GM19395 (cell line): ENCODE measurements around the gene PIP5K1C.
"Not testable (repeated sequence)": the region's sequence is repeated elsewhere in the genome, so short reads cannot be mapped to it uniquely, and the experiment has no call there.

Experiments used
- ATAC-seq: cut with Tn5 transposase; IDR thresholded peaks from one replicate; pipeline ENCODE4 v1.9.1; 2021; ENCODE audit warnings: mild to moderate bottlenecking, moderate library complexity; ENCODE audit not compliant: unreplicated experiment

PIP5K1C gene

DNA sequence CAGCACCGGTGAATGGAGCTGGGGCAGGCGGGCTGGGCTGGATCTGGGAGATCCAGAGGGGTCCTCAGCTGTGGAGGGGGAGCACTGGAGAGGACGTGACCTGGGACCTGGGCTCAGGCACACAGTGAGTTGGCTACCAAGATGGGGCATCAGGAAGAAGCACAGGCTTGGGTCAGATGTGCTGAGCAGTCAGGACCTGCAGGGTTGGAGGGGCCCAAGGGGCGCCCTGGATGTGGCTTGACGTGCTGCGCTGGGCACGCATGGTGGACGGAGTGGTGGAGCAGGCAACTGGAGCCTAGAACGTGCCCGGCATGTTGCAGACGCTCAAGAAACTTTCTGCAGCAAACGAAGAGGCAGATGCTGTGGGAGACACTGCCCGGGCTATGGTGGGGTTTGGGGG, 20.7 kb downstream of the PIP5K1C start:
- ATAC-seq: no peak

DNA sequence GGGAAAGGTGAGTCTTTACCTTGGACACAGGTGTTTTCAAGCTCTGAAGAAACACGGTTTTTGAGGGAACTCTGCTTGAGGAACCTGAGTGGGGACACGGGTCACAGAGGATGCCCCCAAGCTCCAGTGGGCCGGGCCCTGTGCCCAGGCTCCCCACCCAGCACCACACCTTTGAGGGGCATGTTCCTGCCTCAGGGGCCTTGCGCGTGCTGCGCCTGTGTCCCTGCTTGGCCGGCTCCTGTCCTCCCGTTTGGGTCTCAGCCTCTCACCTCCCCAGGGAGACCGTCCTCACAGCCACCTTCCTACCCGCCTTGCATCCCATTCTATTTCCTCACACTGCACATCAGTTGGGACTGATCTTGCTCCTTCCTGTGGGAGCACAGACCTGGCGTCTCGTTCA, 21.1 kb downstream of the PIP5K1C start:
- ATAC-seq: no peak

DNA sequence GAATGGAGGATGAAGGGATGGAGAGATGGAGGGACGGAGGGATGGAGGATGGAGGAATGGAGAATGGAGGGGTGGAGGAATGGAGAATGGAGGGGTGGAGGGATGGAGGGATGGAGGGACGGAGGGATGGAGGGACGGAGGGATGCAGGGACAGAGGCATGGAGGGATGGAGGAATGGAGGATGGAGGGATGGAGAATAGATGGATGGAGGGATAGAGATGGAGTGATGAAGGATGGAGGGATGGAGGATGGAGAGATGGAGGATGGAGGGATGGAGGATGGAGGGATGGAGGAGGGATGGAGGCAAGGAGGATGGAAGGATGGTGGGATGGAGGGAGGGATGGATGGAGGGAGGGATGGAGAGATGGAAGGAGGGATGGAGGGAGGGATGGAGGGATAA, 22.1 kb downstream of the PIP5K1C start:
- no peak for ATAC-seq

DNA sequence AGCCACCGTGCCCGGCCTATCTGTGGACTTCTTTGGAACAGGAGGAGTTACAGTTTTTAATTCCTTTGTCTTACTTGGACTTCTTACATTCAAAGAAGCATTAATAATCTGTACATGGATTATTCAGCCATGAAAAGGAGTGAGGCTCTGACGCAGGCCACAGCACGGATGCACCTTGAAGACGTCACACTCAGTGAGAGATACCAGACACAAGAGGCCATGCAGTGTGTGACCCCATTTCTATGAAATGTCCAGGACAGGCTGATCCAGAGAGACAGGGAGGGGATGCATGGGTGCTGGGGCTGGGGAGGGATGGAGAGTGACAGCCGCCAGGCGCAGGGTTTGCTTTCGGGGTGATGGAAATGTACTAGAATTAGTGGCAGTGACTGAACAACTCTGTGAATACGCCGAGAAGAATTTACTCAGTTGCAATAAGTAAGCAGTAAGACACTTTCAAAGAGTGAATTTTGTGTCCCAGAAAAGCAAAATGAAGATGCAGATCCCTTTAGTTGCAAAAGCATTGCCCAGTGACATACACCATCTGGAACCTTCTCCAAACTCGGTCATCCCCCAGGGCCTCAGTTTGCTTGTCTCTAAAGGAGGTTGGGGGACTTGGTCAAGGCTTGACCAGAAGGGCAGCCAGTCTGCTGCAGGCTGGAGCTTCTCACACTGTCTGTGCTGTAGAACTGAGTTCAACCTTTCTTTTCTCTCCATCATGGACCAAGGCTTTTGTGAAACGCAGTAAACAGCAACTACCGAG, 25.3 kb downstream of the PIP5K1C start:
- ATAC-seq: no peak

DNA sequence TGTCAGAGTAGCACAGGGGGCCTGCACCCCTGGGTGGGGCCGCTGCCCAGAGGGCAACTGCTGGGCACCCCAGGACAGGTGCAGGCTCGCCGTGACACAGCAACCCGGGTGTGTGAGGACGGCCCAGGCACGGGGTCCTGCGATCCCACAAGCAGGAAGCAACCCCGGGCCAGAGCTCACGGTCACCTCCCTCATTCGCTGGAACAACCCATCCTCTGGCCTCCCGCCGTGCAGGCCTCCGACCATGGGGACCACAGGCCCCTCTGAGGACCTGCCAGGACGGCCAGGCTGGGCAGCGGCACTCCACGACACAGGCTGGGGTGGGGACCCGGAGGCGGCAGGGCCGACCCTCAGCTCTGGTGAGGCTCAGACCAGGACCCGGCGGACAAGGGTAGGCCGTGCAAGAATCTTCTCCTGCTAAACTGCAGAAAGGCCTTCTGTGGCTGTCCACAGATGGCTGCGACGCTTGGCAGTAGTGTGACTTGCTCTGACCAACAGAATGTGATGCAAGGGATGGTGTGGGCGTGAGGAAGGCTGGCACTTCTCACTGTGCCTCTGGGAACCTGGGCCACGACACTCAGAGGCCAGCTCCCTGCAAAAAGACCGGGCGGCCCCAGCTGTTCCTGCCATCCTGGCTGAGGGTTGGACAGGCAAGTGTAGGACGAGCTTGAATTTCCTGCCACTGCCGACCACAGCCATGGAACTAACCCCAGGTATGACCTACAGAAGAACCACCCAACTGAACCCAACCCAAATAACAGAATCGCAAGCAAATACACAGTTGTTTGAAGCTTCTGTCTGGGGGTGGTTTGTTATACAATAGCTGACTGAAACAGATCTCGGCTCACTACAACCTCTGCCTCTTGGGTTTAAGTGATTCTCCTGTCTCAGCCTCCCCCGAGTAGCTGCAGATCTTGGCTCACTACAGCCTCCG, 26.5 kb downstream of the PIP5K1C start:
- no peak for ATAC-seq

DNA sequence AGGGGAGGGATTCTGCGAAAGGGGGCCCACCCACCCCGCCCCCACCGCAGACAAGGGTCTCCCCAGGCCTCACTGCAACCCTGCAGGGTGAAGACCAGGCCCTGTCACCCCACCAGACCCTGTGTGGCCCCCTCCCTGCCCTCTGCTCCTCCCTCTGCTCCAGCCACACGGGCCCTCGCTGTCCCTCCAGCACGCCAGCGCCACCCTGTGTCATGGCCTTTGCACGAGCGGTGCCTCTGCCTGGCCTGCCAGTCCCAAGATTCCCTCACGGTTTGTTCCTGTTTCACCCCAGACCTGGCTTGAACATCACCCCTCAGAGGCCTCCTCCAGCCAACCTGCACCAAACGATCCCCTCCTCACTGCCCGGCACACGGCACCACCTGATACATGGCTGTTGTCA, 27.3 kb downstream of the PIP5K1C start:
- ATAC-seq: no peak

DNA sequence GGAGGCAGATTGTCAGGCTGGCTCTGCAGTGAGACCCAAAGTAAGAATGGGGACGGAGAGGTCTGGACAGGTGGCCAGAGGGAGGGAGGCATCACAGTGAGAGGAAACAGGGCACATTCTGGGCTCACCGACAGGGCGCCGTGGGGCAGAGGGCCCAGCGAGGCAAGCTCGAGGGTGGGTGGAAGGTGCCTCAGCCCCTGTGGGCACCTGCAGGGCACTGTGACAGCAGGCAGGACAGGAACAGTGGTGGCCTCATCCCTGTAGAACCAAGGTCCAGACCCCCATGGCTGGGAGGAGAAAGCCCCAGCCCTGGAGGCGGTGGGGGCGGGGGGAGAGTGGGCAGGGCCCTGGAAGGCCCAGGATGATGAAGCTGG, 27.7 kb downstream of the PIP5K1C start:
- ATAC-seq: no peak

DNA sequence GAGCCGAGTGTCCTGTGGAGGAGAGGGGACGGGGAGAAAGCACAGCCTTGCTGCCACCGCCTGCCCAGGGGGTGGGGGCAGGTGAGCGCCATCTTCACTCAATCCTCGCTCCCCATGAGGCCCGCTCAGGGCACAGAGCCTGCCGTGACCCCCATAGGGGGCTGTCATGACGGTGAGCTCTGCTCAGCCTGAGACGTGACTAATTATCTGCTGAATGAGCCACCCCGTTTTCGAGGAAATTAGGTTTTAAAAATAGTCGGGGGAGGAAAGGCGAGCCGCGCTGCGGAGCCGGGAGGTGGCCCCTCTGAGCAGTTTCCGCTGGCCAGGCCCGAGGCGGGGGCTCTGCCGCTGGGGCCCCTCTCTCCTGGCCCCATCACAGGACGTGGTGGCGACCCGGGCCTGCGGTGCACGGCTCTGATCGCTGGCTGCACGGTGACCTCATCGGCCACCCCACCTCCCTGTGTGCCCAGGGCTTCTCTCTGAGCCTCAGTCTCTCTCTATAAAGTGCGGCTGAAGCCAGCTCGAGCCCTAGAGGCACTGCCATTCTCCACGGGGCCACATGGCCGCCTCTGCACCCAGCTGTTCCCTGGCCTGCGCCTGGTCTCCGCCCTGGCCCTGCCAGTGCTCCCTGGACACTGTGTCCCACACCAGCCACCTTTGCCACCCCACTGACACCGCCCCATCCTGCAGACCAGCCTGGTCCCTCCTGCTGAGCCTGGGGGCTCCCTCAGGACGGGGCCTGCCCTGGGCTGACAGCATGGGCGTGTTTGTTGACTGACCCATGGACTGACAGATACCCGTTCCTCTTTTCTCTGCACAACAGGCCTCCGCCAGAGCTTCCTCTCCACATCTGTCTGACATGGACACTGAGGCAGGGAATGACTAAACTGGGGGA, 28.3 kb downstream of the PIP5K1C start:
- ATAC-seq: no peak

DNA sequence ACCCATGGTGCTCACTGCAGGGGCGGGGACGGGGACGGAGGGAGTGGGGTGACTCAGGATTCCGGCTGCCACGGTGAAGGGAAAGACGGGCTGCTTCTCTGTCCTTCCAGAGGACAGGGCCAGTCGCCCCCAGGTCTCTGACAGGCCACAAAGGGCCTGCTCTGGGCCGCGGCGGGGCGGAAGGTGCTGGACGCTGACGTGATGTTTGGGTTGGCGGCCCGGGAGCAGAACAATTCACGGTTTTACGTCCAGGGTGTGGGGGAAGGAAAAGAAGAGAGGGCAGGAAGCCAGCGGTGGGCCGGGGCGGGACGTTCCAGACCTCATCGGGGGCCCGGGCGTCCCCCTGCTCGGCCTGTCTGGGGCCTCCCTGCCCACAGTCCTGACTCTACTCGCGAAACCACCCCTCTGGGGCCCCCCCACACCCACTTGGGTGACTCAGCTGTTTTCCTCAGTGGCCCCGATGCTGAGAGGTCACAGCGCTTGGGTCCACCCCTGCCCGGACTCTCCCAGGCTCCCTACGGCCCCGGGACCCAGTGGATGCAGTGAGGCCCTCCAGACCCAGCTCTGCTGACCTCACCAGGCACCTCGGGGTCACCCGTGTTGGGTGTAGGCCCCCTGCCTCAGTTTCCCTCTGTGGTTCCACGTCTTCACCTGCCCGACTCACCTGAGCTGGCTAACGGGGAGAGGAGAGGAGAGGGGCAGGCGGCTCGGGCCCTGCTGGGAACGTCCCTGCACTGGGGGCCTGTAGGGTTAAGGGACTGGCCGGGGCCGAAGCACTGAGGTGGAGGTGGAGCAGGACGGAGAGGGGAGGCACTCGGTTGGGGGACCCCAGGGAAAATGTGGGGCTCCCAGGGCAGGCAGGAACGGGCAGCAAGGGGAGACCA, 29.2 kb downstream of the PIP5K1C start:
- no peak for ATAC-seq

DNA sequence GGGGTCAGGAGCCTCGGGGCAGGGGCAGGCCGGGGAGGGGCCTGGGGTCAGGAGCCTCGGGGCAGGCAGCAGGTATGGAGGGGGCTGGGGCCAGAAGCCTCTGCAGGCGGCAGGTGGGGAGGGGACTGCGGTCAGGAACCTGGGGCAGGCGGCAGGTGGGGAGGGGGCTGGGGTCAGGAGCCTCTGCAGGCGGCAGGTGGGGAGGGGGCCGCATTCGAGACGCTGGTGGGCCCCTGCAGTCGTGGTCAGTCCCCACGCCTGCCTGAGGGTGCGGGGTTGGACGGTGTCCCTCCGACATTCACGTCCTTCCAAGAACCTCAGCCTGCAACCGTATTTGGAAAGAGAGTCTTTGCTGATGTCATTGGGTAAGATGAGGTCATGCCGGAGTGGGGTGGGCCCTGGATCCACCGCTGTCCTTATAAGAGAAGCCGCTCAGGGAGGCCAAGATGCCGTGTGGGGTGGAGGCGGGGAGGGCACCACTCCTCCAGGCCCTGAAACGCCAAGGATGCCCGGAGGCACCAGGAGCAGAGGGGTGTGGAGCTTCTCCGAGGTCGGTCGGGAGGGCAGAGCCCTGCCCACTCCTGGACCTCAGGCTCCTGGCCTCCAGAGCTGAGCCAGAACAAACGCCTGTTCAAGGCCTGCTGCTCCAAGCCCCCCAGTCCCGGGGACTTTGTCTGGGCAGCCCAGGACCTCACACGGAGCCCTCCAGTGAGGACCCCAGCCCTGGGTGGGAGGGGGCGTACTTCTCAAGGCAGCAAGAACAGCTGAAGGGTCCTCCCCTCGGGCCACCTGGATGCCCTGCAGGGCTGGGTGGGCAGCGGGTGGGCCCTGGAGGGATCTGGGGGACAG, 30.1 kb downstream of the PIP5K1C start:
- ATAC-seq: no peak

DNA sequence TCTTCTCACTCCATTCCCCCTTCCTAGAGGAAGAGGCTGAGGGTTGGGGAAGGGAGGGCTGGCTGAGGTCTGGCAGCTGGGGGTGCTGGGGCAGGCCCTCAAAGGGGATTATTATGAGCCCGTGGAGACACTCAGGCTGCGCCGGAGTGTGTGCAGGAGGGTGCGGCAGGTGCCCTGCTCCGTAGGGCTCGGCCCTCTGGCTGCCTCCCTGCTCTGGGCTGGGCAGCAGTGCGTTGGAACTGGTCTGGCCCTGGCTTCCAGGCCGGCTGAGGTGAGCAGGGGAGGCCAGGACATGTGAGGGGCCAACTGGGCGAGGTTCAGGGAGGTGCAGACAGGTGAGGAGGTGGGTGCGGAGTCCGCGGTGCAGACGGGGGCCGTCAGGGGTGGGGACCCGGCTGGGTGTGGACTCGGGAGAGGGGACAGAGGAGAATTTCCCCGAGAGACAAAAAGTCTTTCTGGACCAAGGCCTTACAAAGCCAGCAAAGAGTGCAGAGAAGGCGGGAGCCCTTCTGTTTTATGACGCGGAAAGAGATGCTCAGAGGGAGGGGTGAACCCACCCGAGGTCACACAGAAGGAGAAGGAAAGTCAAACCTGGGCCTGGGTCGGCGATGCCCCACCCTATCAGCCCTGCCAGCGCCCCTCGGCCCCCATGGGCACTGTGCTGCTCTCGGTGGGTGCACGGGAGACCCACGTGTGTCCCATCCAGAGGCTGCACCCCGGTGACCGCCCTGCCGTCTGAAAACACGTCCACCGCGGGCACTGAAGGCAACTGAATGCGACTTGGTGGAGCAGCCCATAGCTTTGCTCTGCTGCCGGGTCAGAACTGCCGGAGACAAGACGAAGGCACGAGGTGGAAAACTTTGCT, 31.0 kb downstream of the PIP5K1C start:
- no peak for ATAC-seq

DNA sequence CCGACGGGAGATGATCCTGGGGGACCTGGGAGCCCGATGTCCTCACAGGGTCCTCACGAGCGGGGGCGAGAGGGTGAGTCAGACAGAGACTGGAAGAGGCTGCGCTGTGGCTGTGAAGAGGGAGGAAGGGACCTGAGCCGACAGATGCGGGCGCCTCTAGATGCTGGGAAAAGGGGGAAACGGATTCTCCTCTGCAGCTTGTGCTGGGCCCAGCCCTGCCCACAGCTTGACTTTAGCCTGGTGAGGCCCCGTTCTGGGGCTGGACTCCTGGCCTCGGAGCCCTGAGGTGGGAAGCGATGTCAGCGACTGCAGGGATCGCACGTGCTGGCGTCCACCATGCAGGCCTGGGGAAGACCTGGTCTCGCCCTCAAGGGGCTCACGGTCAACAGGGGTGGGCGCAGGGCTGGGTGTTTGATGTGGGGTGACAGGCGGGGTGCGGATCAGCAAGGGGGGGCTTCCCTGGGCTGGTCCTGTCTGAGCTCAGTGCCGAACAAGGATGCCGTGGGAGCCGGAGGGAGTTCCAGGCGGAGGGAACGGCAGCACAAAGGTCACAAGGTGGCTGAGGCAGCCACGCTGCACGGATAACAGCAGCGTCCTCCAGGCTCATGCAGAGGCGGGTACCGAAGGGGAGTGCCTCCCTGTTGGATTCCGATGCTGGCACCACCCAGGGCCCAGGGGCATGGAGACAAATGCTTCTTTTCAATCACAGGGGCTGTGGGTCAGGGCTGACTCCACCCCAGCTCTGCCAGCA, 31.8 kb downstream of the PIP5K1C start:
- no peak for ATAC-seq

DNA sequence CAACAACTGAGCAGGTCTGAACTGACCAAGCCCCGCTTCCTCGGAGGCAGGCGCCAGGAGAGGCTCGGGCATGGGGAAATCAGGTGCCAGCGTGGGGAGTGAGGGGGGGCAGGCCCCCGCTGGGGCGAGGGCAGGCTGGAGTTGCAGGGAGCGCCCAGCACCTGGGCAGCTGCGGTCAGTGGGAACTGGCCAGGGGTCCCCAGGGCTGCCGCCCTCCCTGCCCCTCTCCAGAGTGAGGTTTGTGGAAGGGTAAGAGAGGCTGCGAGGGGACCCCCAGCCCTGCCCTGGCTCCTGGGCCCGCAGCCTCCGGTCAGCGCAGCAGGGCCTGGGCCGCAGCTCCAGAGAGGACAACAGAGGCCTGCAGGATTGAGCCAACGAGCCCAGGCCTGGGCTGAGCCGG, 32.5 kb downstream of the PIP5K1C start:
- ATAC-seq: no peak

DNA sequence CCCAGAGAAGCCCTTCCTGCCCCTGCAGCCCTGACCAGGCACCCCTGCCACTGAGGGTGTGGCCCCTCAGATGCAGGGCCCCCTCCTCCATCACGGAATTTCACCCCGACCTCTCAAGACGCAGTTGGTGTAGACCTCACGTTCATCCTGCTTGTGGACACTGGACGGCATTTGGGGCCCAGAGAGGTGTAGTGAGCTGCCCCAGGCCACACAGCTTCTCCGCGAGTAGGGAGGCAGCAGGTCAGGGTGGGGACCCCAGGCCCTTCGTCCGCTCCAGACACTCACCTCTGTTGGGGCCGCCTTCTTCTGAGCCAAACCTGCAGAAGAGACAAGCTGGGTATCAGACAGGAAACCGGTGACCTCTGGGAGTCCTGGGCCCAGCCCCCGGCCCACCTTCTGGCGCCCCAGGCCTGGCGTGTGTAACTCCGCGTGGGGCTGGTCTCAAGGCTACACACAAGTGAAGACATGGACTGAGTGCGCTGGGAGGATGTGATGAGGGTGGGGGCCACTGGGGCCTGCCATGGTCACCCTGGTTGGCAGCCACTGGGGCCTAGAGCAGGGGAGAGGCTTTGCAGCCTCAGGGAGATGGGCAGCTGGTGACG, 33.1 kb downstream of the PIP5K1C start:
- no peak for ATAC-seq

DNA sequence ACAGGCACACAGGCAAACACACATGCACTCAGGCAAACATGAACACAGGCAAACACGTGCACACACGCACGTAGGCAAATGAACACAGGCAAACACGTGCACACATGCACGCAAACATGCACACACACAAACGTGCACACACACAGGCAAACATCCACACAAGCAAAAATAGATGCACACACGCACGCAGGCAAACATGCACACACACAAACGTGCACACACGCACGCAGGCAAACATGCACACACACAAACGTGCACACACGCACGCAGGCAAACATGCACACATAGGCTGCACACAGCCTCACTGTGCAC, 33.8 kb downstream of the PIP5K1C start:
- ATAC-seq: not testable (repeated sequence)

DNA sequence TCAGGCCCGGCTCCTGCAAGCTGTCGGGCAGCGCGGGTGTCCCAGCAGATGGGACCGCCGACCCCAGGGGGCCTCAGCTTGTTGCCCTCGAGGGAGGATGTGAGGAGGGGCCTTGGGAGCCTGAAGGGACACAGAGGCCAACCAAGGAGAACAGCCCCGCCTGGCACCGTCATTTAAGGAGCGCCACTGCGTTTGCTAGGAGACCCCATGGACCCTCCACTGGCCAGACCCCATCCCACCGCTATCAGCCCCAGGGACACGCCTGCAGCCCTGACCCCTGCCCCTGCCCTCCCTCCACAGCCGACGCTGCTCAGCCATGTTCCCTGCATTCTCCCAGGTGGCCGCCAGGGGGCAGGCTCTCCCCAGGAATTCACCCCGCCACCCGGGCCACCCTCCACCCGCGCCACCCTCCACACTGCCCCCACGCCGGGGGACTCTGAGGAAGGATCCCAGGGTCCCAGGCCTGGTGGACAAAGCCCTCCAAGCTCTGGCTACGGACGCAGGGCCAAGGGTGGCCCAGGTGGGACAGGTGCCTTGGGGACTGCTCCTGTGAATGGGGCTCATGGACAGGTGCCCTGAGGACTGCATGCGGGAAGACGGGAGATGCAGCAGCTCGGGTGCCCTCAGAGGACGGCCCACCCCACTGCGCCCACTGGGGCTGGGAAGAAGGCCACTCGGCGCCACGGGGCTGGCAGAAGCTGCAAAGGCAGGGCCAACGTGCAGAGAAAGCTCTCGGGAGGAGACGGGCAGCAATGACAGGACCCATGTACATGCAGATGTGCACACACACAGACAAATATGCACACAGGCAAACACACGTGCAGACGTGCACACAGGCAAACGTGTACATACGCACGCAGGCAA, 34.4 kb downstream of the PIP5K1C start:
- ATAC-seq: no peak
